OCI-LY7 (cell line): ENCODE results near the gene GEMIN7. TPM values are rescaled to one million over a fixed set of nuclear protein-coding genes. Genes with fewer than 3 reads are reported as not detected.

Experiments used
- BruUV-seq: library from RNA; stranded (reverse); fragments of 400-500 nt; replicated peaks from 2 replicates; lab custom pipeline; 2021; lab: Mats Ljungman, UMichigan
- CTCF ChIA-PET: fragments of 300-600 bp; sonication (Branson Sonifier 250); formaldehyde crosslinking; loops from one replicate; lab custom pipeline; 2022; ENCODE audit warnings: antibody characterized with exemption; ENCODE audit not compliant: unreplicated experiment; lab: Charles Lee
- POLR2A ChIA-PET: fragments of 300-600 bp; sonication (Branson Sonifier 250); formaldehyde crosslinking; loops from one replicate; lab custom pipeline; 2022; ENCODE audit warnings: antibody characterized with exemption; lab: Charles Lee
- DNase-seq: peaks from one replicate; pipeline ENCODE4 v3.0.0-alpha.2; 2015; ENCODE audit warnings: low spot score
- H2AFZ ChIP-seq: fragments of 200-600 bp; sonication (generic), shearing (Covaris generic); 2 replicates; pipeline ENCODE4 v1.6.1; 2014; ENCODE audit warnings: mild to moderate bottlenecking, antibody characterized with exemption, low read length, moderate library complexity
- H3K27ac ChIP-seq: fragments of 200-600 bp; sonication (generic); 2 replicates; pipeline ENCODE4 v1.5.1; 2014; ENCODE audit warnings: mixed run types, low read depth, mild to moderate bottlenecking, moderate library complexity, low read length, inconsistent platforms; ENCODE audit not compliant: poor library complexity, severe bottlenecking
- H3K36me3 ChIP-seq: fragments of 200-600 bp; sonication (generic); 2 replicates; pipeline ENCODE4 v1.6.1; 2014; ENCODE audit warnings: mild to moderate bottlenecking, antibody characterized with exemption, low read length, moderate library complexity, mixed read lengths; ENCODE audit not compliant: insufficient read depth
- H3K4me1 ChIP-seq: fragments of 200-600 bp; sonication (generic); 2 replicates; pipeline ENCODE4 v1.5.1; 2014; ENCODE audit warnings: mild to moderate bottlenecking, low read length; ENCODE audit not compliant: insufficient read depth, poor library complexity, severe bottlenecking
- H3K4me2 ChIP-seq: fragments of 200-600 bp; sonication (generic); 2 replicates; pipeline ENCODE4 v1.6.1; 2014; ENCODE audit warnings: mild to moderate bottlenecking, low read length
- H3K4me3 ChIP-seq: fragments of 200-600 bp; sonication (generic); 2 replicates; pipeline ENCODE4 v1.5.1; 2014; ENCODE audit warnings: mild to moderate bottlenecking, low read depth, low read length; ENCODE audit not compliant: poor library complexity, severe bottlenecking
- H3K79me2 ChIP-seq: fragments of 200-600 bp; sonication (generic); 2 replicates; pipeline ENCODE4 v1.6.1; 2016; ENCODE audit warnings: low read depth, mild to moderate bottlenecking, low read length, moderate library complexity, mixed read lengths; ENCODE audit not compliant: insufficient read depth
- H3K9me2 ChIP-seq: fragments of 200-600 bp; sonication (generic); 2 replicates; pipeline ENCODE4 v1.6.1; 2016; ENCODE audit warnings: mild to moderate bottlenecking, low read length, mixed read lengths; ENCODE audit not compliant: insufficient read depth
- H3K9me3 ChIP-seq: fragments of 200-600 bp; sonication (generic); 2 replicates; pipeline ENCODE4 v1.6.1; 2014; ENCODE audit warnings: mild to moderate bottlenecking, mixed run types, low read length, mixed read lengths
- H4K20me1 ChIP-seq: fragments of 200-600 bp; sonication (generic); 2 replicates; pipeline ENCODE4 v1.6.1; 2014; ENCODE audit warnings: mild to moderate bottlenecking, antibody characterized with exemption, low read length, moderate library complexity, mixed read lengths; ENCODE audit not compliant: insufficient read depth
- CTCF ChIP-seq: fragments of 200-600 bp; sonication (generic); conservative IDR thresholded peaks from 2 replicates; pipeline ENCODE4 v1.5.1; 2014; ENCODE audit warnings: mild to moderate bottlenecking, antibody characterized with exemption, low read length, moderate library complexity, mixed read lengths
- EZH2phosphoT487 ChIP-seq: fragments of 200-600 bp; sonication (generic); IDR thresholded peaks from 2 replicates; pipeline ENCODE4 v1.6.1; 2018; ENCODE audit warnings: low read depth, borderline replicate concordance, mild to moderate bottlenecking, mixed run types, antibody characterized with exemption, low read length, moderate library complexity, mixed read lengths
- intact Hi-C: fragments of 100-400 bp; cut with micrococcal nuclease; formaldehyde crosslinking; loops from one replicate; pipeline ENCODE4 v1.10.0; 2022; ENCODE audit not compliant: unreplicated experiment
- total RNA-seq, 2 experiments: library from RNA; depleted of rRNA in 1 of 2; stranded (reverse); fragments of >200 nt in 1 of 2; shearing (Covaris generic) in 1 of 2; gene quantifications; 2 replicates each; pipeline ENCODE4 v1.2.3, GENCODE V29; 2014 to 2022

Gene GEMIN7
- total RNA-seq, 2 experiments from 2014 or later, result 46.3 to 60.0 TPM

- no peak for DNase-seq
- H3K27ac ChIP-seq, result peak overlapping the region; percentile 88
- peaks cover 84% of the 10 kb centered on the region for H3K36me3 ChIP-seq
- TF ChIP-seq EZH2phosphoT487, result no peak
- no peak for TF ChIP-seq CTCF
- POLR2A ChIA-PET, result interaction anchor here (1.2 to 1.4 kb wide), 2 partner anchors 10 to 48 kb away, joined by 3 read pairs; no protein-coding TSS in a partner anchor
- H3K79me2 ChIP-seq, result peaks cover 82% of the 10 kb centered on the region
- intact Hi-C loops, result no loop called here
- 0 out of 2 replicates have a peak overlapping the region, but pooled peaks have one; percentile 75 for H3K4me2 ChIP-seq
- no peak overlapping the region for H2AFZ ChIP-seq
- no TSS peak for BruUV-seq
- peaks cover 71% of the 10 kb centered on the region for H3K4me1 ChIP-seq
- H3K9me3 ChIP-seq, result no peaks in the 10 kb centered on the region
- H4K20me1 ChIP-seq, result 0 out of 2 replicates have a peak, but pooled peaks cover 4% of the 10 kb centered on the region
- CTCF ChIA-PET, result interaction anchor here (1.3 kb wide), 1 partner anchor 21 kb away, joined by 3 read pairs; no protein-coding TSS in a partner anchor
- H3K4me3 ChIP-seq, result no peak overlapping the region
- no peaks in the 10 kb centered on the region for H3K9me2 ChIP-seq
Observed at GRCh38 chr19:45050036-45050435, 29.0 kb upstream of the GEMIN7 start.

GRCh38 chr19:45051929-45052579, 27.0 kb upstream of the GEMIN7 start:
- H2AFZ ChIP-seq, result no peak overlapping the region
- intact Hi-C loops, result no loop called here
- H3K4me1 ChIP-seq, result peaks cover 64% of the 10 kb centered on the region
- H3K9me2 ChIP-seq, result no peaks in the 10 kb centered on the region
- BruUV-seq, result no TSS peak
- CTCF ChIA-PET, result interaction anchor here (0.8 to 1.0 kb wide), 2 partner anchors 10 to 51 kb away, joined by 3 read pairs; partner anchors contain the start of gene RELB
- H3K79me2 ChIP-seq, result peaks cover 62% of the 10 kb centered on the region
- peak overlapping the region; percentile 19 for H3K4me3 ChIP-seq
- peak; percentile 74 for DNase-seq
- no peaks in the 10 kb centered on the region for H3K9me3 ChIP-seq
- H3K36me3 ChIP-seq, result peaks cover 84% of the 10 kb centered on the region
- POLR2A ChIA-PET, result interaction anchor here (0.6 to 1.3 kb wide), 8 partner anchors 9 to 126 kb away, joined by 3 to 9 read pairs (median 3); partner anchors contain the start of gene CLASRP
- peak overlapping the region; percentile 69 for H3K4me2 ChIP-seq
- 0 out of 2 replicates have a peak, but pooled peaks cover 4% of the 10 kb centered on the region for H4K20me1 ChIP-seq
- no peak for TF ChIP-seq EZH2phosphoT487
- no peak for TF ChIP-seq CTCF
- peak overlapping the region; percentile 73 for H3K27ac ChIP-seq
